IPS DF 19.7 (cell line): ENCODE measurements around the gene DMD.

Experiments used
- DNase-seq: peaks from one replicate; pipeline ENCODE4 v3.0.0-alpha.2; 2013; ENCODE audit warnings: low read depth, low spot score

DMD gene

GRCh38 chrX:31355206-31355955 lies 1856.0 kb downstream of the DMD start:
- no peak for DNase-seq

- DNase-seq: no peak
Observed at GRCh38 chrX:31353095-31353494, 1858.3 kb downstream of the DMD start.

GRCh38 chrX:31350808-31351074 lies 1860.6 kb downstream of the DMD start:
- no peak for DNase-seq

- no peak for DNase-seq
Observed at GRCh38 chrX:31349515-31349914, 1861.8 kb downstream of the DMD start.

- DNase-seq: no peak
Observed at GRCh38 chrX:31340587-31340986, 1870.8 kb downstream of the DMD start.

- DNase-seq: no peak
Observed at GRCh38 chrX:31338991-31339350, 1872.4 kb downstream of the DMD start.

GRCh38 chrX:31337332-31337731 lies 1874.0 kb downstream of the DMD start:
- DNase-seq: no peak

- DNase-seq: no peak
Observed at GRCh38 chrX:31336419-31336818, 1874.9 kb downstream of the DMD start.

GRCh38 chrX:31334997-31335396 lies 1876.4 kb downstream of the DMD start:
- no peak for DNase-seq

GRCh38 chrX:31333165-31333831 lies 1878.1 kb downstream of the DMD start:
- DNase-seq: no peak

GRCh38 chrX:31331928-31332327 lies 1879.4 kb downstream of the DMD start:
- no peak for DNase-seq

- DNase-seq: no peak
Observed at GRCh38 chrX:31331015-31331414, 1880.3 kb downstream of the DMD start.

GRCh38 chrX:31329298-31329697 lies 1882.1 kb downstream of the DMD start:
- DNase-seq: no peak

GRCh38 chrX:31323658-31324057 lies 1887.7 kb downstream of the DMD start:
- no peak for DNase-seq

- DNase-seq: no peak
Observed at GRCh38 chrX:31320740-31321139, 1890.6 kb downstream of the DMD start.

- no peak for DNase-seq
Observed at GRCh38 chrX:31319586-31319985, 1891.8 kb downstream of the DMD start.

- no peak for DNase-seq
Observed at GRCh38 chrX:31318866-31319265, 1892.5 kb downstream of the DMD start.

- no peak for DNase-seq
Observed at GRCh38 chrX:31316340-31316991, 1894.9 kb downstream of the DMD start.

- DNase-seq: no peak
Observed at GRCh38 chrX:31314921-31315320, 1896.4 kb downstream of the DMD start.

GRCh38 chrX:31307952-31308351 lies 1903.4 kb downstream of the DMD start:
- no peak for DNase-seq

GRCh38 chrX:31302573-31303075 lies 1908.7 kb downstream of the DMD start:
- DNase-seq: no peak

- no peak for DNase-seq
Observed at GRCh38 chrX:31301941-31302340, 1909.4 kb downstream of the DMD start.

GRCh38 chrX:31301203-31301602 lies 1910.1 kb downstream of the DMD start:
- DNase-seq: no peak
